PC-3 (cell line): ENCODE data around the gene SEMA3A. TPM values are rescaled to one million over a fixed set of nuclear protein-coding genes. Genes with fewer than 3 reads are reported as not detected.
A peak's percentile ranks its signal among the peaks of the same experiment; 100 is the strongest.

Source experiments
- ATAC-seq: fragments of 200-7000 bp; cut with Tn5 transposase; 2 replicates; pipeline ENCODE4 v1.9.1; 2020; ENCODE audit warnings: mild to moderate bottlenecking, moderate library complexity
- BruUV-seq: library from RNA; stranded (reverse); fragments of 400-500 nt; replicated peaks from 2 replicates; lab custom pipeline; 2021; lab: Mats Ljungman, UMichigan
- CTCF ChIA-PET: fragments of 300-600 bp; sonication (Branson Sonifier 250); formaldehyde crosslinking; loops from one replicate; lab custom pipeline; 2022; ENCODE audit warnings: antibody characterized with exemption; lab: Charles Lee
- POLR2A ChIA-PET: fragments of 300-600 bp; sonication (Branson Sonifier 250); formaldehyde crosslinking; loops from one replicate; lab custom pipeline; 2022; ENCODE audit warnings: antibody characterized with exemption; ENCODE audit not compliant: unreplicated experiment; lab: Charles Lee
- DNase-seq: peaks from one replicate; pipeline ENCODE4 v3.0.0-alpha.2; 2015
- H2AFZ ChIP-seq: fragments of 300-600 bp; sonication (generic); 2 replicates; pipeline ENCODE4 v1.6.0; 2016; ENCODE audit warnings: antibody characterized with exemption, low read length
- H3F3A ChIP-seq: fragments of 300-600 bp; sonication (generic); one replicate; pipeline ENCODE4 v1.6.0; 2017; ENCODE audit warnings: antibody characterized with exemption, low read length, control low read depth, mild to moderate bottlenecking; ENCODE audit not compliant: unreplicated experiment
- H3K27ac ChIP-seq: fragments of 300-600 bp; sonication (generic); 2 replicates; pipeline ENCODE4 v1.5.1; 2016; ENCODE audit warnings: mild to moderate bottlenecking, low read length
- H3K27me3 ChIP-seq: fragments of 300-600 bp; sonication (generic); 2 replicates; pipeline ENCODE4 v1.6.1; 2016; ENCODE audit warnings: low read length, mixed read lengths
- H3K36me3 ChIP-seq: fragments of 300-600 bp; sonication (generic); 2 replicates; pipeline ENCODE4 v1.6.1; 2016; ENCODE audit warnings: low read depth, mixed run types, low read length, mixed read lengths
- H3K4me1 ChIP-seq: fragments of 300-600 bp; sonication (generic); 2 replicates; pipeline ENCODE4 v1.5.1; 2016; ENCODE audit warnings: low read length; ENCODE audit not compliant: insufficient read depth
- H3K4me2 ChIP-seq: fragments of 300-600 bp; sonication (generic); 2 replicates; pipeline ENCODE4 v1.6.0; 2016; ENCODE audit warnings: low read length
- H3K4me3 ChIP-seq: fragments of 300-600 bp; sonication (generic); 2 replicates; pipeline ENCODE4 v1.5.1; 2016; ENCODE audit warnings: mild to moderate bottlenecking, low read length, mixed read lengths
- H3K79me2 ChIP-seq: fragments of 300-600 bp; sonication (generic); 2 replicates; pipeline ENCODE4 v1.6.1; 2017; ENCODE audit warnings: low read length, mixed read lengths
- H3K9ac ChIP-seq: fragments of 300-600 bp; sonication (generic); 2 replicates; pipeline ENCODE4 v1.6.0; 2016; ENCODE audit warnings: mild to moderate bottlenecking, low read length
- H3K9me2 ChIP-seq: fragments of 300-600 bp; sonication (generic); replicated peaks from 2 replicates; pipeline ENCODE4 v1.6.1; 2016; ENCODE audit warnings: mixed run types, low read length, mixed read lengths
- H3K9me3 ChIP-seq: fragments of 300-600 bp; sonication (generic); 2 replicates; pipeline ENCODE4 v1.6.1; 2016; ENCODE audit warnings: low read length, mixed read lengths
- H4K20me1 ChIP-seq: fragments of 300-600 bp; sonication (generic); 2 replicates; pipeline ENCODE4 v1.6.1; 2016; ENCODE audit warnings: low read length, mixed read lengths
- CTCF ChIP-seq: fragments of 300-600 bp; sonication (generic); conservative IDR thresholded peaks from 2 replicates; pipeline ENCODE4 v1.5.1; 2017; ENCODE audit warnings: antibody characterized with exemption, low read depth, mild to moderate bottlenecking, low read length
- EZH2 ChIP-seq: fragments of 300-600 bp; sonication (generic); IDR thresholded peaks from one replicate; pipeline ENCODE4 v1.6.1; 2017; ENCODE audit warnings: antibody characterized with exemption, mild to moderate bottlenecking, low read length; ENCODE audit not compliant: unreplicated experiment
- EZH2phosphoT487 ChIP-seq: fragments of 300-600 bp; sonication (generic); IDR thresholded peaks from 2 replicates; pipeline ENCODE4 v1.6.1; 2018; ENCODE audit warnings: mild to moderate bottlenecking, antibody characterized with exemption, low read length, borderline replicate concordance
- intact Hi-C: fragments of 100-400 bp; cut with micrococcal nuclease; formaldehyde crosslinking; loops from 2 replicates; pipeline ENCODE4 v1.9.0; 2023
- total RNA-seq: library from RNA; depleted of rRNA; stranded (reverse); fragments of >200 nt; gene quantifications from 2 replicates; pipeline ENCODE4 v1.2.3, GENCODE V29; 2014

SEMA3A gene
- total RNA-seq, 1 experiment from 2014 or later: 16.9 TPM

GRCh38 chr7:84108119-84108518 is 86.5 kb downstream of the SEMA3A start:
- DNase-seq (no peak), ATAC-seq (no peak)
- no peaks in the 10 kb centered on the region for H3K79me2 ChIP-seq
- H3K4me3 ChIP-seq: no peak overlapping the region
- no peak overlapping the region for H3K27ac ChIP-seq
- no peaks in the 10 kb centered on the region for H3K9me3 ChIP-seq
- no peaks in the 10 kb centered on the region for H3F3A ChIP-seq
- H2AFZ ChIP-seq: no peak overlapping the region
- no peaks in the 10 kb centered on the region for H4K20me1 ChIP-seq
- H3K36me3 ChIP-seq: peaks cover 5% of the 10 kb centered on the region; the same call in 1 of the 2 replicates
- no peaks in the 10 kb centered on the region for H3K9me2 ChIP-seq
- H3K9ac ChIP-seq: no peak overlapping the region
- BruUV-seq: no TSS peak
- no peaks in the 10 kb centered on the region for H3K27me3 ChIP-seq
- no peak overlapping the region for H3K4me2 ChIP-seq
- CTCF ChIA-PET: no interaction called here
- intact Hi-C loops: no loop called here
- H3K4me1 ChIP-seq: peaks cover 12% of the 10 kb centered on the region
- POLR2A ChIA-PET: no interaction called here
- TF ChIP-seq EZH2phosphoT487: no peak
- TF ChIP-seq EZH2: no peak
- no peak for TF ChIP-seq CTCF

- no peak for TF ChIP-seq EZH2phosphoT487
- no peak for TF ChIP-seq CTCF
- no peak for TF ChIP-seq EZH2
- POLR2A ChIA-PET: no interaction called here
- Histone ChIP-seq H3K9me2 (no peaks in the 10 kb centered on the region), H3K9me3 (no peaks in the 10 kb centered on the region), H3K27me3 (no peaks in the 10 kb centered on the region), H2AFZ (no peak overlapping the region), H3K79me2 (no peaks in the 10 kb centered on the region), H3K4me2 (no peak overlapping the region), H3K36me3 (peaks cover 5% of the 10 kb centered on the region; the same call in 1 of the 2 replicates), H3K4me1 (0 out of 2 replicates have a peak, but pooled peaks cover 5% of the 10 kb centered on the region), H3K9ac (no peak overlapping the region), H3K4me3 (no peak overlapping the region), H3K27ac (no peak overlapping the region), H3F3A (no peaks in the 10 kb centered on the region), H4K20me1 (no peaks in the 10 kb centered on the region)
- CTCF ChIA-PET: no interaction called here
- DNase-seq: no peak
- intact Hi-C loops: no loop called here
- no peak for ATAC-seq
- no TSS peak for BruUV-seq
These were observed 87.3 kb downstream of the SEMA3A start for GRCh38 chr7:84107259-84107658.

GRCh38 chr7:84106291-84106690 is 88.3 kb downstream of the SEMA3A start:
- 0 out of 2 replicates have a peak, but pooled peaks cover 5% of the 10 kb centered on the region for H3K4me1 ChIP-seq
- ATAC-seq (no peak), DNase-seq (peak; percentile 38)
- BruUV-seq: no TSS peak
- H3K9me3 ChIP-seq: no peaks in the 10 kb centered on the region
- H3K79me2 ChIP-seq: no peaks in the 10 kb centered on the region
- intact Hi-C loops: no loop called here
- TF ChIP-seq EZH2phosphoT487 (no peak), CTCF (no peak), EZH2 (no peak)
- peaks cover 5% of the 10 kb centered on the region; the same call in 1 of the 2 replicates for H3K36me3 ChIP-seq
- no peak overlapping the region for H2AFZ ChIP-seq
- ChIA-PET CTCF (no interaction called here), POLR2A (no interaction called here)
- no peak overlapping the region for H3K4me2 ChIP-seq
- H3F3A ChIP-seq: no peaks in the 10 kb centered on the region
- H3K27ac ChIP-seq: no peak overlapping the region
- no peak overlapping the region for H3K9ac ChIP-seq
- no peaks in the 10 kb centered on the region for H3K9me2 ChIP-seq
- no peaks in the 10 kb centered on the region for H4K20me1 ChIP-seq
- no peaks in the 10 kb centered on the region for H3K27me3 ChIP-seq
- H3K4me3 ChIP-seq: no peak overlapping the region
